ENCODE measurements around the gene SRSF1. TPM values are rescaled to one million over a fixed set of nuclear protein-coding genes. Genes with fewer than 3 reads are reported as not detected.

Gene SRSF1
- polyA plus RNA-seq, 3 donors, result 337 to 438 (median 379) TPM

GRCh38 chr17:58002154-58002948 lies 4.7 kb downstream of the SRSF1 start:
- no peak for DNase-seq (ENCODE audit: extremely low read depth in 1 of 11, low read depth in 9 of 11, low spot score in 4 of 11)

- DNase-seq (ENCODE audit: extremely low read depth in 1 of 11, low read depth in 9 of 11, low spot score in 4 of 11), result no peak
Measured at GRCh38 chr17:58001461-58002124, 5.5 kb downstream of the SRSF1 start.

GRCh38 chr17:57999496-58000017 lies 7.5 kb downstream of the SRSF1 start:
- DNase-seq (ENCODE audit: extremely low read depth in 1 of 11, low read depth in 9 of 11, low spot score in 4 of 11), result peak in 10 of 11 donors; percentile 50 to 81 (median 66)

GRCh38 chr17:57999010-57999495 lies 8.0 kb downstream of the SRSF1 start:
- DNase-seq (ENCODE audit: extremely low read depth in 1 of 11, low read depth in 9 of 11, low spot score in 4 of 11), result no peak

- DNase-seq (ENCODE audit: extremely low read depth in 1 of 11, low read depth in 9 of 11, low spot score in 4 of 11), result no peak
Measured at GRCh38 chr17:57997085-57997809, 9.8 kb downstream of the SRSF1 start.

GRCh38 chr17:57995076-57995956 lies 11.7 kb downstream of the SRSF1 start:
- DNase-seq (ENCODE audit: extremely low read depth in 1 of 11, low read depth in 9 of 11, low spot score in 4 of 11), result peak in 8 of 11 donors; percentile 45 to 78 (median 60)

GRCh38 chr17:57994436-57994835 lies 12.6 kb downstream of the SRSF1 start:
- no peak for DNase-seq (ENCODE audit: extremely low read depth in 1 of 11, low read depth in 9 of 11, low spot score in 4 of 11)

GRCh38 chr17:57993471-57994365 lies 13.3 kb downstream of the SRSF1 start:
- no peak for DNase-seq (ENCODE audit: extremely low read depth in 1 of 11, low read depth in 9 of 11, low spot score in 4 of 11)

- DNase-seq (ENCODE audit: extremely low read depth in 1 of 11, low read depth in 9 of 11, low spot score in 4 of 11), result no peak
Measured at GRCh38 chr17:57991537-57991936, 15.5 kb downstream of the SRSF1 start.

GRCh38 chr17:57990037-57990436 lies 17.0 kb downstream of the SRSF1 start:
- DNase-seq (ENCODE audit: extremely low read depth in 1 of 11, low read depth in 9 of 11, low spot score in 4 of 11), result no peak

GRCh38 chr17:57988301-57989250 lies 18.5 kb downstream of the SRSF1 start:
- DNase-seq (ENCODE audit: extremely low read depth in 1 of 11, low read depth in 9 of 11, low spot score in 4 of 11), result peak in 9 of 11 donors; percentile 50 to 75 (median 63)

- DNase-seq (ENCODE audit: extremely low read depth in 1 of 11, low read depth in 9 of 11, low spot score in 4 of 11), result peak in 7 of 11 donors; percentile 51 to 75 (median 66)
Measured at GRCh38 chr17:57987581-57988300, 19.3 kb downstream of the SRSF1 start, which contains the start of gene VEZF1. Gene VEZF1, minus strand, starts transcription at chr17:57988254. Its CDS starts 143 bp downstream, at chr17:57988111.

- DNase-seq (ENCODE audit: extremely low read depth in 1 of 11, low read depth in 9 of 11, low spot score in 4 of 11), result peak in 9 of 11 donors; percentile 38 to 71 (median 54)
Measured at GRCh38 chr17:57986841-57987580, 20.0 kb downstream of the SRSF1 start.

- DNase-seq (ENCODE audit: extremely low read depth in 1 of 11, low read depth in 9 of 11, low spot score in 4 of 11), result no peak
Measured at GRCh38 chr17:57985675-57985974, 21.4 kb downstream of the SRSF1 start.
